Liver (tissue), 3 donors: ENCODE measurements around the gene ASCC1.

Source experiments
- GABPA ChIP-seq, 2 donors: IDR thresholded peaks in 1 of 2; conservative IDR thresholded peaks in 1 of 2; 2 replicates each; pipeline ENCODE4 v1.6.1; 2016; ENCODE audit warnings: antibody characterized with exemption in 2 of 2, mild to moderate bottlenecking in 1 of 2, moderate library complexity in 1 of 2
- YY1 ChIP-seq: IDR thresholded peaks from 2 replicates; pipeline ENCODE4 v1.6.1; 2016; ENCODE audit warnings: antibody characterized with exemption, mild to moderate bottlenecking
- TF ChIP-seq, protein P1 (sequence below): fragments of 150-350 bp; IDR thresholded peaks from 2 replicates; pipeline ENCODE4 v1.5.1; 2017; ENCODE audit warnings: improper control_type of control experiment, low read depth, low read length; ENCODE audit not compliant: missing input control
- donor health status: healthy.
- donor health status: healthy.

DNA sequence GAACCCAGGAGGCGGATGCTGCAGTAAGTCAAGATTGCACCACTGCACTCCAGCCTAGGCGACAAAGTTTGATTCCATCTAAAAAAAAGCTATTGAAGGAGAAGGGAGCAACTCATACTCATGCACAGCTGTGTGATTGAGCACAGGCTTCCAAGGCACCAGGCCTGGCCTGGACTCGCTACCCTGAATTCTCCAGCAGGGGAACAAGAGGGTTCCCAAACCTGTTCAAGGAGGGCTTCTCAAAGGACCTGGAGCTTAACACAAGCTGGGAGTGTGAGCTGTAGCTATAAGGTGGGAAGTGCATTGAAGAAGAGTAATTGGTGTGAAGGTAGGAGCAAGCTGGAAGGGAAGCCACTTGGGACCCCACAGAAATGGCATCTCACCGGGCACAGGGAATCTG lies 42.5 kb upstream of the ASCC1 start:
- no peak for TF ChIP-seq GABPA (IDR thresholded peaks at IDR 0.05 in 1 of 2, conservative IDR thresholded peaks at IDR 0.05 in 1 of 2)
- TF ChIP-seq, protein P1, sequence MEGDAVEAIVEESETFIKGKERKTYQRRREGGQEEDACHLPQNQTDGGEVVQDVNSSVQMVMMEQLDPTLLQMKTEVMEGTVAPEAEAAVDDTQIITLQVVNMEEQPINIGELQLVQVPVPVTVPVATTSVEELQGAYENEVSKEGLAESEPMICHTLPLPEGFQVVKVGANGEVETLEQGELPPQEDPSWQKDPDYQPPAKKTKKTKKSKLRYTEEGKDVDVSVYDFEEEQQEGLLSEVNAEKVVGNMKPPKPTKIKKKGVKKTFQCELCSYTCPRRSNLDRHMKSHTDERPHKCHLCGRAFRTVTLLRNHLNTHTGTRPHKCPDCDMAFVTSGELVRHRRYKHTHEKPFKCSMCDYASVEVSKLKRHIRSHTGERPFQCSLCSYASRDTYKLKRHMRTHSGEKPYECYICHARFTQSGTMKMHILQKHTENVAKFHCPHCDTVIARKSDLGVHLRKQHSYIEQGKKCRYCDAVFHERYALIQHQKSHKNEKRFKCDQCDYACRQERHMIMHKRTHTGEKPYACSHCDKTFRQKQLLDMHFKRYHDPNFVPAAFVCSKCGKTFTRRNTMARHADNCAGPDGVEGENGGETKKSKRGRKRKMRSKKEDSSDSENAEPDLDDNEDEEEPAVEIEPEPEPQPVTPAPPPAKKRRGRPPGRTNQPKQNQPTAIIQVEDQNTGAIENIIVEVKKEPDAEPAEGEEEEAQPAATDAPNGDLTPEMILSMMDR: no peak
- no peak for TF ChIP-seq YY1
